HEK293T (cell line): Measurements from ENCODE around the gene PREX1.

Experiments used
- BHLHE40 ChIP-seq: fragments of 450-650 bp; IDR thresholded peaks from 2 replicates; pipeline ENCODE4 v1.6.1; 2016; ENCODE audit warnings: mild to moderate bottlenecking, moderate library complexity, borderline replicate concordance
- CTBP1 ChIP-seq: fragments of 450-650 bp; IDR thresholded peaks from 2 replicates; pipeline ENCODE4 v1.6.1; 2016; ENCODE audit warnings: borderline replicate concordance
- FOXA1 ChIP-seq: fragments of 450-650 bp; IDR thresholded peaks from 2 replicates; pipeline ENCODE4 v1.6.1; 2016; ENCODE audit warnings: mild to moderate bottlenecking
- FOXK2 ChIP-seq: fragments of 450-650 bp; IDR thresholded peaks from 2 replicates; pipeline ENCODE4 v1.6.1; 2016; ENCODE audit warnings: mild to moderate bottlenecking
- FOXM1 ChIP-seq: fragments of 450-650 bp; IDR thresholded peaks from 2 replicates; pipeline ENCODE4 v1.6.1; 2017; ENCODE audit warnings: mild to moderate bottlenecking, borderline replicate concordance
- HDGF ChIP-seq: fragments of 450-650 bp; IDR thresholded peaks from 2 replicates; pipeline ENCODE4 v1.6.1; 2017; ENCODE audit warnings: antibody characterized with exemption, borderline replicate concordance
- NFRKB ChIP-seq: fragments of 450-650 bp; IDR thresholded peaks from 2 replicates; pipeline ENCODE4 v1.6.1; 2016; ENCODE audit warnings: mild to moderate bottlenecking, moderate library complexity
- SP1 ChIP-seq: fragments of 450-650 bp; IDR thresholded peaks from 2 replicates; pipeline ENCODE4 v1.6.1; 2017
- SUZ12 ChIP-seq: fragments of 450-650 bp; IDR thresholded peaks from 2 replicates; pipeline ENCODE4 v1.6.1; 2016; ENCODE audit warnings: mild to moderate bottlenecking
- TARDBP ChIP-seq: fragments of 450-650 bp; IDR thresholded peaks from 2 replicates; pipeline ENCODE4 v1.6.1; 2016

DNA sequence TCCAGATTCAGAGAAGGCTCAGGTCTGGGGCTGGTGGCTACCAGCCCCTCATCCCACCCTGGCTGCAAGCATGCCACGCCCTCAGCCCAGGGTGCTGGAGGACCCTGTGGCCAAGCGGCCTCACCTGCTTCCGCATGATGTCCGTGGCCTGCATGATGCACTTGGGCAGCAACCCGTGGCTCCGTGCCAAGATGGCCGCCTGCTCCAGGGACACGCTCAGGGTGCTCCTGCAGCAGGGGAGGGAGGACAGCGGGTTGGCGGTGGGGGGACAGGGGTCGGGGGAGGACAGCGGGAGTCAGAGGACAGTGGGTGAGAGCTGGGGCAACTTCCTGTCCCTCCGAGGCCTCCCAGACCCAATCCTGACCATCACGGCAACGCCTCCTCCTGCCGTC is 200.1 kb downstream of the PREX1 start:
- TF ChIP-seq SP1 (no peak), BHLHE40 (no peak), HDGF (no peak), FOXK2 (no peak), FOXM1 (no peak), TARDBP (no peak), NFRKB (no peak), FOXA1 (no peak), CTBP1 (no peak), SUZ12 (no peak)
